Mesenchymal stem cell (in vitro differentiated cells and primary cell): ENCODE results near the gene KLHL14.

Experiments used
- DNase-seq: peaks from one replicate; pipeline ENCODE4 v3.0.0-alpha.2; 2013
- H2AFZ ChIP-seq: one replicate; pipeline ENCODE4 v1.6.1; 2013; ENCODE audit warnings: low read depth, mild to moderate bottlenecking, control low read depth, inconsistent platforms, low read length, moderate library complexity
- H2AK5ac ChIP-seq: 2 replicates; pipeline ENCODE4 v1.6.1; 2013; ENCODE audit warnings: low read length, moderate library complexity, mild to moderate bottlenecking, inconsistent platforms; ENCODE audit not compliant: severe bottlenecking
- H2BK120ac ChIP-seq: one replicate; pipeline ENCODE4 v1.6.1; 2013; ENCODE audit warnings: low read depth, mild to moderate bottlenecking, inconsistent platforms, low read length, moderate library complexity
- H2BK12ac ChIP-seq, 2 experiments: one replicate each; pipeline ENCODE4 v1.6.1; 2013; ENCODE audit warnings: inconsistent platforms in 2 of 2, low read length in 2 of 2, mild to moderate bottlenecking in 2 of 2, moderate library complexity in 2 of 2, control low read depth in 1 of 2
- H2BK15ac ChIP-seq: one replicate; pipeline ENCODE4 v1.6.1; 2013; ENCODE audit warnings: mild to moderate bottlenecking, low read depth, inconsistent platforms; ENCODE audit not compliant: poor library complexity, severe bottlenecking
- H2BK5ac ChIP-seq: 2 replicates; pipeline ENCODE4 v1.6.1; 2013; ENCODE audit warnings: low read depth, mild to moderate bottlenecking, low read length, control low read depth, inconsistent platforms; ENCODE audit not compliant: poor library complexity, severe bottlenecking
- H3K14ac ChIP-seq, 2 experiments: one replicate each; pipeline ENCODE4 v1.6.1; 2013; ENCODE audit warnings: inconsistent platforms in 2 of 2, low read length in 2 of 2, control low read depth in 1 of 2, mild to moderate bottlenecking in 1 of 2, moderate library complexity in 1 of 2
- H3K18ac ChIP-seq, 2 experiments: one replicate each; pipeline ENCODE4 v1.6.1; 2013; ENCODE audit warnings: inconsistent platforms in 2 of 2, low read length in 2 of 2, control low read depth in 1 of 2, low read depth in 1 of 2, mild to moderate bottlenecking in 1 of 2
- H3K23ac ChIP-seq, 2 experiments: one replicate each; pipeline ENCODE4 v1.6.1; 2013; ENCODE audit warnings: inconsistent platforms in 2 of 2, low read length in 2 of 2, mild to moderate bottlenecking in 2 of 2, moderate library complexity in 2 of 2, control low read depth in 1 of 2
- H3K27ac ChIP-seq: 2 replicates; pipeline ENCODE4 v1.5.1; 2013; ENCODE audit warnings: mild to moderate bottlenecking, moderate library complexity, low read length, control low read depth, inconsistent platforms; ENCODE audit not compliant: poor library complexity, severe bottlenecking
- H3K27me3 ChIP-seq, 2 experiments: 2 replicates each; pipeline versions ENCODE4 v1.6.1 to v1.7.0; 2013; ENCODE audit warnings: low read length in 2 of 2, mild to moderate bottlenecking in 2 of 2, moderate library complexity in 2 of 2, control low read depth in 1 of 2, inconsistent platforms in 1 of 2; ENCODE audit not compliant: control insufficient read depth in 1 of 2, insufficient read depth in 1 of 2
- H3K36me3 ChIP-seq, 2 experiments: 2 replicates each; pipeline versions ENCODE4 v1.6.1 to v1.7.0; 2013; ENCODE audit warnings: low read length in 2 of 2, control low read depth in 1 of 2, inconsistent platforms in 1 of 2, low read depth in 1 of 2, mild to moderate bottlenecking in 1 of 2; ENCODE audit not compliant: insufficient read depth in 2 of 2, control insufficient read depth in 1 of 2
- H3K4ac ChIP-seq, 2 experiments: one replicate each; pipeline ENCODE4 v1.6.1; 2013; ENCODE audit warnings: inconsistent platforms in 2 of 2, low read length in 2 of 2, mild to moderate bottlenecking in 2 of 2, moderate library complexity in 2 of 2, control low read depth in 1 of 2, low read depth in 1 of 2
- H3K4me1 ChIP-seq: 2 replicates; pipeline ENCODE4 v1.6.1; 2013; ENCODE audit warnings: low read depth, low read length, control low read depth; ENCODE audit not compliant: control insufficient read depth, insufficient read depth
- H3K4me2 ChIP-seq: 2 replicates; pipeline ENCODE4 v1.6.1; 2013; ENCODE audit warnings: low read length, mild to moderate bottlenecking, inconsistent platforms; ENCODE audit not compliant: poor library complexity, severe bottlenecking
- H3K4me3 ChIP-seq, 2 experiments: 2 replicates each; pipeline versions ENCODE4 v1.5.1 to v1.7.0; 2013; ENCODE audit warnings: low read length in 2 of 2, mild to moderate bottlenecking in 2 of 2, control low read depth in 1 of 2, low read depth in 1 of 2; ENCODE audit not compliant: insufficient read depth in 1 of 2
- H3K79me1 ChIP-seq: replicated peaks from 2 replicates; pipeline ENCODE4 v1.6.1; 2013; ENCODE audit warnings: mild to moderate bottlenecking, control low read depth, low read length, inconsistent platforms; ENCODE audit not compliant: poor library complexity, severe bottlenecking
- H3K9ac ChIP-seq: 2 replicates; pipeline ENCODE4 v1.7.0; 2013; ENCODE audit warnings: mild to moderate bottlenecking, low read length, moderate library complexity
- H3K9me3 ChIP-seq: 2 replicates; pipeline ENCODE4 v1.7.0; 2013; ENCODE audit warnings: mild to moderate bottlenecking, low read length; ENCODE audit not compliant: control insufficient read depth
- H4K8ac ChIP-seq: one replicate; pipeline ENCODE4 v1.6.1; 2013; ENCODE audit warnings: inconsistent platforms, mild to moderate bottlenecking, low read length, moderate library complexity
- H4K91ac ChIP-seq: one replicate; pipeline ENCODE4 v1.6.1; 2013; ENCODE audit warnings: mild to moderate bottlenecking, low read length, inconsistent platforms
- WGBS: methylation state at CpG from one replicate; pipeline ENCODE4 v1.1.7; 2013; ENCODE audit warnings: mixed read lengths; 5-methylcytosine and 5-hydroxymethylcytosine counted together

Gene KLHL14

GRCh38 chr18:32712860-32713259 is 60.0 kb downstream of the KLHL14 start:
- no peak overlapping the region for H3K4me3 ChIP-seq

GRCh38 chr18:32711862-32712261 is 61.0 kb downstream of the KLHL14 start:
- Histone ChIP-seq H4K91ac (no peak overlapping the region), H3K9me3 (no peaks in the 10 kb centered on the region), H3K79me1 (no peaks in the 10 kb centered on the region), H3K23ac (no peak overlapping the region), H2AFZ (no peak overlapping the region), H3K27me3 (no peaks in the 10 kb centered on the region), H2BK15ac (no peak overlapping the region), H3K4me2 (no peak overlapping the region), H2AK5ac (no peak overlapping the region), H2BK120ac (no peak overlapping the region), H4K8ac (no peak overlapping the region), H2BK12ac (no peak overlapping the region), H3K4ac (no peak overlapping the region), H3K9ac (no peak overlapping the region), H3K14ac (no peak overlapping the region), H3K4me3 (no peak overlapping the region), H3K27ac (no peak overlapping the region), H3K36me3 (no peaks in the 10 kb centered on the region), H3K18ac (no peak overlapping the region), H2BK5ac (no peak overlapping the region), H3K4me1 (no peaks in the 10 kb centered on the region)
- DNase-seq = no peak
- 95% methylated on average over 2 of the region's 2 CpGs for WGBS

More at GRCh38 chr18:32712860-32713259, 60.0 kb downstream of the KLHL14 start:
- no peaks in the 10 kb centered on the region for H3K79me1 ChIP-seq
- H2BK120ac ChIP-seq = no peak overlapping the region
- no peaks in the 10 kb centered on the region for H3K4me1 ChIP-seq
- H4K8ac ChIP-seq = no peak overlapping the region
- no peak overlapping the region for H4K91ac ChIP-seq
- no peaks in the 10 kb centered on the region for H3K27me3 ChIP-seq
- H2BK5ac ChIP-seq = no peak overlapping the region
- H3K23ac ChIP-seq = no peak overlapping the region
- H2BK12ac ChIP-seq = no peak overlapping the region
- H3K27ac ChIP-seq = no peak overlapping the region
- H3K4me2 ChIP-seq = no peak overlapping the region
- H3K9me3 ChIP-seq = no peaks in the 10 kb centered on the region
- H3K18ac ChIP-seq = no peak overlapping the region
- no peak overlapping the region for H2BK15ac ChIP-seq
- 100% methylated on average over 1 of the region's 1 CpG for WGBS
- H3K9ac ChIP-seq = no peak overlapping the region
- H3K36me3 ChIP-seq = no peaks in the 10 kb centered on the region
- no peak overlapping the region for H2AK5ac ChIP-seq
- no peak overlapping the region for H3K14ac ChIP-seq
- no peak overlapping the region for H2AFZ ChIP-seq
- no peak overlapping the region for H3K4ac ChIP-seq
- no peak for DNase-seq

GRCh38 chr18:32707586-32707985 is 65.2 kb downstream of the KLHL14 start:
- no peak overlapping the region for H3K4me3 ChIP-seq

GRCh38 chr18:32707147-32707546 is 65.7 kb downstream of the KLHL14 start:
- Histone ChIP-seq H3K9ac (no peak overlapping the region), H3K36me3 (no peaks in the 10 kb centered on the region), H2AFZ (no peak overlapping the region), H3K4me3 (no peak overlapping the region), H4K91ac (no peak overlapping the region), H3K4me1 (no peaks in the 10 kb centered on the region), H2AK5ac (no peak overlapping the region), H3K27ac (no peak overlapping the region), H3K79me1 (no peaks in the 10 kb centered on the region), H3K4me2 (no peak overlapping the region), H2BK5ac (no peak overlapping the region), H2BK15ac (no peak overlapping the region), H2BK120ac (no peak overlapping the region), H3K27me3 (no peaks in the 10 kb centered on the region), H3K18ac (no peak overlapping the region), H3K14ac (no peak overlapping the region), H3K23ac (no peak overlapping the region), H4K8ac (no peak overlapping the region), H3K9me3 (no peaks in the 10 kb centered on the region), H2BK12ac (no peak overlapping the region), H3K4ac (no peak overlapping the region)
- WGBS = 75% methylated on average over 2 of the region's 2 CpGs
- no peak for DNase-seq

More at GRCh38 chr18:32707586-32707985, 65.2 kb downstream of the KLHL14 start:
- Histone ChIP-seq H3K9me3 (no peaks in the 10 kb centered on the region), H4K8ac (no peak overlapping the region), H2BK120ac (no peak overlapping the region), H3K79me1 (no peaks in the 10 kb centered on the region), H3K4ac (no peak overlapping the region), H3K4me2 (no peak overlapping the region), H3K27me3 (no peaks in the 10 kb centered on the region), H4K91ac (no peak overlapping the region), H2BK15ac (no peak overlapping the region), H3K9ac (no peak overlapping the region), H3K18ac (no peak overlapping the region), H3K23ac (no peak overlapping the region), H2AFZ (no peak overlapping the region), H3K36me3 (no peaks in the 10 kb centered on the region), H2BK12ac (no peak overlapping the region), H2AK5ac (no peak overlapping the region), H2BK5ac (no peak overlapping the region), H3K14ac (no peak overlapping the region), H3K4me1 (no peaks in the 10 kb centered on the region), H3K27ac (no peak overlapping the region)
- WGBS = 81% methylated on average over 2 of the region's 2 CpGs
- peak; percentile 22 for DNase-seq
